CD8-positive, alpha-beta memory T cell (primary cell): Measurements from ENCODE around the gene CLCN5. TPM values are rescaled to one million over a fixed set of nuclear protein-coding genes. Genes with fewer than 3 reads are reported as not detected.

Source experiments
- CTCF ChIA-PET: fragments of 350-600 bp; sonication (Branson Sonifier 250); formaldehyde crosslinking; loops from one replicate; lab custom pipeline; 2021; ENCODE audit warnings: antibody characterized with exemption; lab: Charles Lee
- POLR2A ChIA-PET: fragments of 350-600 bp; sonication (Branson Sonifier 250); formaldehyde crosslinking; loops from one replicate; lab custom pipeline; 2021; ENCODE audit warnings: antibody characterized with exemption; lab: Charles Lee
- DNase-seq, 5 donors: peaks; one replicate each; pipeline versions ENCODE4 v3.0.0 to v3.0.0-alpha.2; 2020 to 2022; ENCODE audit warnings: mixed read lengths in 1 of 5
- H3K27ac ChIP-seq: one replicate; pipeline ENCODE4 v1.7.0; 2013; ENCODE audit warnings: low read depth, mild to moderate bottlenecking, low read length, moderate library complexity
- H3K27me3 ChIP-seq: 2 replicates; pipeline ENCODE4 v1.7.0; 2013; ENCODE audit warnings: low read length, mild to moderate bottlenecking; ENCODE audit not compliant: insufficient read depth, poor library complexity, severe bottlenecking
- H3K36me3 ChIP-seq: 2 replicates; pipeline ENCODE4 v1.7.0; 2013; ENCODE audit warnings: mild to moderate bottlenecking, low read length, moderate library complexity; ENCODE audit not compliant: insufficient read depth
- H3K4me1 ChIP-seq: 2 replicates; pipeline ENCODE4 v1.7.0; 2013; ENCODE audit warnings: mild to moderate bottlenecking, low read length, moderate library complexity; ENCODE audit not compliant: insufficient read depth
- H3K4me3 ChIP-seq: 2 replicates; pipeline ENCODE4 v1.7.0; 2013; ENCODE audit warnings: mild to moderate bottlenecking, low read length
- H3K9me3 ChIP-seq: 2 replicates; pipeline ENCODE4 v1.7.0; 2013; ENCODE audit warnings: mild to moderate bottlenecking, low read length
- H3K27ac Mint-ChIP-seq, 8 donors: one replicate each; pipeline ENCODE4 v1.8.0; 2020 to 2021; ENCODE audit warnings: mixed read lengths in 8 of 8, mild to moderate bottlenecking in 6 of 8, inconsistent platforms in 3 of 8, moderate library complexity in 3 of 8
- H3K27me3 Mint-ChIP-seq, 2 donors: one replicate each; pipeline ENCODE4 v1.8.0; 2020 to 2021; ENCODE audit warnings: mixed read lengths in 2 of 2, mild to moderate bottlenecking in 1 of 2, moderate library complexity in 1 of 2
- H3K36me3 Mint-ChIP-seq, 3 donors: one replicate each; pipeline ENCODE4 v1.8.0; 2020 to 2021; ENCODE audit warnings: mixed read lengths in 3 of 3, inconsistent platforms in 1 of 3, mild to moderate bottlenecking in 1 of 3
- H3K4me1 Mint-ChIP-seq, 3 donors: one replicate each; pipeline ENCODE4 v1.8.0; 2020 to 2021; ENCODE audit warnings: mixed read lengths in 3 of 3, inconsistent platforms in 1 of 3, mild to moderate bottlenecking in 1 of 3
- H3K4me3 Mint-ChIP-seq, 7 donors: one replicate each; pipeline ENCODE4 v1.8.0; 2020 to 2021; ENCODE audit warnings: mixed read lengths in 7 of 7, mild to moderate bottlenecking in 6 of 7, moderate library complexity in 4 of 7, inconsistent platforms in 2 of 7
- H3K9me3 Mint-ChIP-seq, 5 donors: one replicate each; pipeline ENCODE4 v1.8.0; 2020 to 2022; ENCODE audit warnings: mixed read lengths in 5 of 5, mild to moderate bottlenecking in 3 of 5, moderate library complexity in 2 of 5, inconsistent platforms in 1 of 5
- polyA plus RNA-seq: library from polyadenylated mRNA; unstranded; fragments of 300-500 nt; fragmentation: Illumina TruSeq; gene quantifications from one replicate; pipeline ENCODE4 v1.2.3, GENCODE V29; 2021
- total RNA-seq, 2 experiments: library from RNA; stranded (reverse); gene quantifications; one replicate each; pipeline ENCODE4 v1.2.3, GENCODE V29; 2021

CLCN5 gene
- total and polyA plus RNA-seq, 3 experiments from 2014 or later = 0.63 to 4.0 (median 3.0) TPM

- H3K36me3 Mint-ChIP-seq = peaks cover 0 to 3% (median 0%) of the 10 kb centered on the region in 3 donors
- Histone ChIP-seq H3K36me3 (no peaks in the 10 kb centered on the region), H3K4me1 (peaks cover 18% of the 10 kb centered on the region), H3K27me3 (no peaks in the 10 kb centered on the region), H3K9me3 (no peaks in the 10 kb centered on the region), H3K27ac (no peak overlapping the region), H3K4me3 (no peak overlapping the region)
- peak overlapping the region in 2 of 7 donors; percentile 9 to 34 for H3K4me3 Mint-ChIP-seq
- ChIA-PET CTCF (no interaction called here), POLR2A (no interaction called here)
- H3K9me3 Mint-ChIP-seq = no peaks in the 10 kb centered on the region
- peaks cover 19 to 48% (median 22%) of the 10 kb centered on the region in 3 donors for H3K4me1 Mint-ChIP-seq
- H3K27ac Mint-ChIP-seq = no peak overlapping the region
- DNase-seq = no peak
- peaks cover 0 to 2% of the 10 kb centered on the region in 2 donors for H3K27me3 Mint-ChIP-seq
Observed at GRCh38 chrX:49880668-49881067, 41.7 kb upstream of the CLCN5 start.

- CTCF ChIA-PET = interaction anchor here (1.5 to 1.7 kb wide), 2 partner anchors 36 to 38 kb away, joined by 6 read pairs; partner anchors contain the start of gene CLCN5
- Mint-ChIP-seq H3K27ac (peak overlapping the region in 2 of 8 donors; percentile 2 to 19), H3K4me3 (peak overlapping the region in 1 of 7 donors; percentile 64), H3K4me1 (peaks cover 15 to 37% (median 16%) of the 10 kb centered on the region in 3 donors), H3K27me3 (peaks cover 0 to 4% of the 10 kb centered on the region in 2 donors), H3K9me3 (no peaks in the 10 kb centered on the region), H3K36me3 (peaks cover 0 to 3% (median 0%) of the 10 kb centered on the region in 3 donors)
- Histone ChIP-seq H3K27me3 (no peaks in the 10 kb centered on the region), H3K36me3 (no peaks in the 10 kb centered on the region), H3K4me3 (no peak overlapping the region), H3K4me1 (peaks cover 18% of the 10 kb centered on the region), H3K27ac (no peak overlapping the region), H3K9me3 (no peaks in the 10 kb centered on the region)
- DNase-seq = peak; percentile 22 to 65 (median 32)
- POLR2A ChIA-PET = no interaction called here
Observed at GRCh38 chrX:49884290-49884862, 38.0 kb upstream of the CLCN5 start.

GRCh38 chrX:49892542-49892941 is 29.9 kb upstream of the CLCN5 start:
- H3K27ac ChIP-seq = no peak overlapping the region
- H3K36me3 ChIP-seq = no peaks in the 10 kb centered on the region
- H3K27me3 Mint-ChIP-seq = peaks cover 14 to 25% of the 10 kb centered on the region in 2 donors
- H3K27ac Mint-ChIP-seq = no peak overlapping the region
- H3K9me3 Mint-ChIP-seq = peaks cover 8 to 10% (median 9%) of the 10 kb centered on the region in 5 donors
- DNase-seq = no peak
- H3K4me1 Mint-ChIP-seq = no peaks in the 10 kb centered on the region
- CTCF ChIA-PET = no interaction called here
- no peaks in the 10 kb centered on the region for H3K4me1 ChIP-seq
- H3K4me3 ChIP-seq = no peak overlapping the region
- no peaks in the 10 kb centered on the region for H3K27me3 ChIP-seq
- peaks cover 0 to 9% (median 0%) of the 10 kb centered on the region in 3 donors for H3K36me3 Mint-ChIP-seq
- H3K4me3 Mint-ChIP-seq = no peak overlapping the region
- H3K9me3 ChIP-seq = no peaks in the 10 kb centered on the region
- POLR2A ChIA-PET = no interaction called here

- Histone ChIP-seq H3K36me3 (no peaks in the 10 kb centered on the region), H3K4me3 (no peak overlapping the region), H3K27me3 (no peaks in the 10 kb centered on the region), H3K9me3 (no peaks in the 10 kb centered on the region), H3K27ac (no peak overlapping the region), H3K4me1 (no peaks in the 10 kb centered on the region)
- ChIA-PET POLR2A (no interaction called here), CTCF (no interaction called here)
- Mint-ChIP-seq H3K9me3 (peaks cover 9 to 13% (median 12%) of the 10 kb centered on the region in 5 donors), H3K27me3 (peaks cover 23 to 38% of the 10 kb centered on the region in 2 donors), H3K4me3 (no peak overlapping the region), H3K27ac (no peak overlapping the region), H3K36me3 (peaks cover 0 to 9% (median 0%) of the 10 kb centered on the region in 3 donors), H3K4me1 (no peaks in the 10 kb centered on the region)
- DNase-seq = no peak
Observed at GRCh38 chrX:49896951-49897350, 25.4 kb upstream of the CLCN5 start.

- Histone ChIP-seq H3K27me3 (no peaks in the 10 kb centered on the region), H3K36me3 (no peaks in the 10 kb centered on the region), H3K9me3 (no peaks in the 10 kb centered on the region), H3K27ac (no peak overlapping the region), H3K4me3 (no peak overlapping the region), H3K4me1 (no peaks in the 10 kb centered on the region)
- no peak for DNase-seq
- Mint-ChIP-seq H3K36me3 (peaks cover 0 to 9% (median 0%) of the 10 kb centered on the region in 3 donors), H3K4me1 (no peaks in the 10 kb centered on the region), H3K9me3 (peaks cover 9 to 14% (median 12%) of the 10 kb centered on the region in 5 donors), H3K27me3 (peaks cover 29 to 40% of the 10 kb centered on the region in 2 donors), H3K27ac (no peak overlapping the region), H3K4me3 (no peak overlapping the region)
- ChIA-PET POLR2A (no interaction called here), CTCF (no interaction called here)
Observed at GRCh38 chrX:49901048-49901447, 21.3 kb upstream of the CLCN5 start.

- Mint-ChIP-seq H3K27ac (peak overlapping the region in 3 of 8 donors; percentile 8 to 62 (median 24)), H3K4me3 (no peak overlapping the region), H3K4me1 (peaks cover 6 to 17% (median 10%) of the 10 kb centered on the region in 3 donors), H3K36me3 (no peaks in the 10 kb centered on the region), H3K9me3 (no peaks in the 10 kb centered on the region), H3K27me3 (peaks cover 0 to 8% of the 10 kb centered on the region in 2 donors)
- Histone ChIP-seq H3K4me3 (no peak overlapping the region), H3K4me1 (no peaks in the 10 kb centered on the region), H3K27me3 (no peaks in the 10 kb centered on the region), H3K9me3 (no peaks in the 10 kb centered on the region), H3K27ac (no peak overlapping the region), H3K36me3 (no peaks in the 10 kb centered on the region)
- CTCF ChIA-PET = interaction anchor here (1.4 kb wide), 1 partner anchor 9 kb away, joined by 3 read pairs; no protein-coding TSS in a partner anchor
- DNase-seq = no peak
- POLR2A ChIA-PET = no interaction called here
Observed at GRCh38 chrX:49910344-49910743, 12.1 kb upstream of the CLCN5 start.

GRCh38 chrX:49912086-49912485 is 10.3 kb upstream of the CLCN5 start:
- Histone ChIP-seq H3K36me3 (no peaks in the 10 kb centered on the region), H3K27me3 (no peaks in the 10 kb centered on the region), H3K27ac (no peak overlapping the region), H3K4me3 (no peak overlapping the region), H3K9me3 (no peaks in the 10 kb centered on the region), H3K4me1 (no peaks in the 10 kb centered on the region)
- no peaks in the 10 kb centered on the region for H3K36me3 Mint-ChIP-seq
- no peak for DNase-seq
- POLR2A ChIA-PET = no interaction called here
- H3K27ac Mint-ChIP-seq = no peak overlapping the region
- H3K4me1 Mint-ChIP-seq = peaks cover 6 to 17% (median 10%) of the 10 kb centered on the region in 3 donors
- H3K4me3 Mint-ChIP-seq = no peak overlapping the region
- H3K9me3 Mint-ChIP-seq = no peaks in the 10 kb centered on the region
- CTCF ChIA-PET = interaction anchor here (1.3 kb wide), 1 partner anchor 10 kb away, joined by 4 read pairs; the partner anchor contains the start of gene CLCN5
- H3K27me3 Mint-ChIP-seq = peaks cover 0 to 8% of the 10 kb centered on the region in 2 donors

GRCh38 chrX:49912861-49913260 is 9.5 kb upstream of the CLCN5 start:
- H3K4me1 Mint-ChIP-seq = peaks cover 6 to 17% (median 10%) of the 10 kb centered on the region in 3 donors
- ChIA-PET CTCF (interaction anchor here (0.8 to 1.3 kb wide), 2 partner anchors 9 to 292 kb away, joined by 3 to 4 read pairs; partner anchors contain the start of genes CCNB3 and CLCN5), POLR2A (no interaction called here)
- Histone ChIP-seq H3K4me1 (no peaks in the 10 kb centered on the region), H3K9me3 (no peaks in the 10 kb centered on the region), H3K4me3 (no peak overlapping the region), H3K27ac (no peak overlapping the region), H3K27me3 (no peaks in the 10 kb centered on the region), H3K36me3 (no peaks in the 10 kb centered on the region)
- peaks cover 0 to 8% of the 10 kb centered on the region in 2 donors for H3K27me3 Mint-ChIP-seq
- DNase-seq = no peak
- no peaks in the 10 kb centered on the region for H3K36me3 Mint-ChIP-seq
- H3K4me3 Mint-ChIP-seq = no peak overlapping the region
- H3K27ac Mint-ChIP-seq = no peak overlapping the region
- H3K9me3 Mint-ChIP-seq = no peaks in the 10 kb centered on the region
